Epithelial cell of prostate (primary cell): ENCODE measurements around the gene USP7.

Experiments
- DNase-seq: peaks from one replicate; pipeline ENCODE4 v3.0.0-alpha.2; 2011; ENCODE audit warnings: low read depth, low spot score
- H3K27ac ChIP-seq: fragments of 450-650 bp; 2 replicates; pipeline ENCODE4 v1.5.1; 2017; ENCODE audit warnings: mild to moderate bottlenecking

Gene USP7

GRCh38 chr16:8867216-8867931, 96.3 kb downstream of the USP7 start:
- H3K27ac ChIP-seq: peak overlapping the region; percentile 76
- DNase-seq: no peak

- DNase-seq: no peak
- no peak overlapping the region for H3K27ac ChIP-seq
Observed at GRCh38 chr16:8866884-8867215, 96.9 kb downstream of the USP7 start.

GRCh38 chr16:8866118-8866883, 97.4 kb downstream of the USP7 start:
- DNase-seq: no peak
- no peak overlapping the region for H3K27ac ChIP-seq

GRCh38 chr16:8865145-8865882, 98.4 kb downstream of the USP7 start:
- H3K27ac ChIP-seq: no peak overlapping the region
- no peak for DNase-seq

GRCh38 chr16:8864480-8865110, 99.1 kb downstream of the USP7 start:
- no peak for DNase-seq
- H3K27ac ChIP-seq: no peak overlapping the region

- no peak for DNase-seq
- no peak overlapping the region for H3K27ac ChIP-seq
Observed at GRCh38 chr16:8863594-8864424, 99.9 kb downstream of the USP7 start.

- no peak overlapping the region for H3K27ac ChIP-seq
- DNase-seq: no peak
Observed at GRCh38 chr16:8862309-8863130, 101.2 kb downstream of the USP7 start.

GRCh38 chr16:8861563-8862308, 102.0 kb downstream of the USP7 start:
- no peak for DNase-seq
- H3K27ac ChIP-seq: no peak overlapping the region

- no peak for DNase-seq
- H3K27ac ChIP-seq: no peak overlapping the region
Observed at GRCh38 chr16:8859913-8860881, 103.5 kb downstream of the USP7 start.

- H3K27ac ChIP-seq: no peak overlapping the region
- no peak for DNase-seq
Observed at GRCh38 chr16:8858994-8859912, 104.5 kb downstream of the USP7 start.

GRCh38 chr16:8855972-8856371, 107.7 kb downstream of the USP7 start:
- no peak for DNase-seq
- H3K27ac ChIP-seq: no peak overlapping the region

GRCh38 chr16:8855051-8855786, 108.5 kb downstream of the USP7 start:
- H3K27ac ChIP-seq: no peak overlapping the region
- DNase-seq: no peak

- H3K27ac ChIP-seq: no peak overlapping the region
- DNase-seq: no peak
Observed at GRCh38 chr16:8854298-8854948, 109.3 kb downstream of the USP7 start.

GRCh38 chr16:8853611-8854010, 110.1 kb downstream of the USP7 start:
- H3K27ac ChIP-seq: peak overlapping the region; percentile 88
- no peak for DNase-seq

- no peak for DNase-seq
- peak overlapping the region; percentile 88 for H3K27ac ChIP-seq
Observed at GRCh38 chr16:8853150-8853549, 110.6 kb downstream of the USP7 start.
